Muscle layer of duodenum (tissue), 2 donors: Measurements from ENCODE around the gene ADGRB2.
A peak's percentile ranks its signal among the peaks of the same experiment; 100 is the strongest.

Experiments used
- H3K27ac ChIP-seq: one replicate; pipeline ENCODE4 v1.7.0; 2013; ENCODE audit warnings: mild to moderate bottlenecking, low read length
- H3K27me3 ChIP-seq: one replicate; pipeline ENCODE4 v1.7.0; 2013; ENCODE audit warnings: low read depth, mild to moderate bottlenecking, control low read depth, low read length
- H3K36me3 ChIP-seq, 2 donors: one replicate each; pipeline ENCODE4 v1.7.0; 2013; ENCODE audit warnings: low read length in 2 of 2, control low read depth in 1 of 2, mild to moderate bottlenecking in 1 of 2; ENCODE audit not compliant: insufficient read depth in 2 of 2, control insufficient read depth in 1 of 2
- H3K4me1 ChIP-seq, 2 donors: one replicate each; pipeline ENCODE4 v1.7.0; 2013; ENCODE audit warnings: low read length in 2 of 2, mild to moderate bottlenecking in 2 of 2, control low read depth in 1 of 2, moderate library complexity in 1 of 2; ENCODE audit not compliant: insufficient read depth in 2 of 2, control insufficient read depth in 1 of 2
- H3K4me3 ChIP-seq, 2 donors: one replicate each; pipeline ENCODE4 v1.7.0; 2013; ENCODE audit warnings: low read length in 2 of 2, low read depth in 1 of 2, mild to moderate bottlenecking in 1 of 2
- H3K9me3 ChIP-seq, 2 donors: one replicate each; pipeline ENCODE4 v1.7.0; 2013; ENCODE audit warnings: low read length in 2 of 2, control low read depth in 1 of 2, mild to moderate bottlenecking in 1 of 2; ENCODE audit not compliant: control insufficient read depth in 1 of 2
- donor health status: healthy.

ADGRB2 gene

GRCh38 chr1:31779687-31780086, 15.5 kb upstream of the ADGRB2 start:
- Histone ChIP-seq H3K9me3 (no peaks in the 10 kb centered on the region), H3K4me3 (no peak overlapping the region), H3K27me3 (peaks cover 7% of the 10 kb centered on the region), H3K36me3 (no peaks in the 10 kb centered on the region), H3K4me1 (peaks cover 0 to 12% of the 10 kb centered on the region in 2 donors), H3K27ac (no peak overlapping the region)

GRCh38 chr1:31778763-31779488, 14.8 kb upstream of the ADGRB2 start:
- H3K36me3 ChIP-seq, result no peaks in the 10 kb centered on the region
- H3K4me3 ChIP-seq, result no peak overlapping the region
- H3K4me1 ChIP-seq, result peaks cover 0 to 12% of the 10 kb centered on the region in 2 donors
- peaks cover 14% of the 10 kb centered on the region for H3K27me3 ChIP-seq
- no peaks in the 10 kb centered on the region for H3K9me3 ChIP-seq
- H3K27ac ChIP-seq, result no peak overlapping the region

DNA sequence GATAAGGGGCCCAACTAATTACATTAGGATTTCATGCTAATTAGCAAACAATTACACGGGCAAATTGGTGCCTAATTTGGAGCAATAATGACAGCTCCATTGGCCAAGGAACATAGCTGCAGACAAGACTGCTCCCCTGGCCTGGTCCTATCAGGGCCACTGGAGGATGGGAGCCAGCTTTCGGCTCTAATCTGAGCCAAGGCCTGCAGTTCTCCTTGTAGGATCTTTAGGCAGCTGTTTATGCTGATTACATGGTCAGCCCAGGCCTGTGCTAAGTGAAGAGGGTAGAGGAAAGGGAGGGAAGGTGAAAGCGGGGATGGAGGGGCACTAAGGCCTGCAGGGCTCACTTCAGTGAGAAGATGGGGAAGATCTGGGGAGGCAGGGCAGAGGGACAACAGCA, 12.4 kb upstream of the ADGRB2 start:
- Histone ChIP-seq H3K9me3 (no peaks in the 10 kb centered on the region), H3K27me3 (peaks cover 37% of the 10 kb centered on the region), H3K27ac (no peak overlapping the region), H3K36me3 (no peaks in the 10 kb centered on the region), H3K4me1 (peaks cover 0 to 23% of the 10 kb centered on the region in 2 donors), H3K4me3 (no peak overlapping the region)

DNA sequence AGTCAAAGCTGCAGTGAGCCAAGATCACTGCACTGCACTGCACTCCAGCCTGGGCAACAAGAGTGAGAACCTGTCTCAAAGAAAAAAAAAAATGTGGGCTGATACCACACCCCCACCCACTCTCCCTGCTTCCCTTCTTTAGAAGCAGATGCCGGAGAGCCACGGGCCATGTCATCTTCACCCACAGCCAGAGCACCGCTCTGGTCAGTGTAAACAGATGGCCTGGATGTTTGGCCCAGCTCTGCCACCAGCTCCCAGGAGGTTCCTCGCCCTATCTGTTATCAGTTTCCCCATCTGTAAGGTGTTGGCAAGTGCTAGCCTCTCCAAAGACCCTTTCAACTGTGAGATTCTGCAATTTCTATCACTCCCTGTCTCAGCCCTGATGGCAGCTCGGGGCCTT, 11.9 kb upstream of the ADGRB2 start:
- Histone ChIP-seq H3K27me3 (peaks cover 42% of the 10 kb centered on the region), H3K27ac (no peak overlapping the region), H3K4me1 (peaks cover 0 to 18% of the 10 kb centered on the region in 2 donors), H3K36me3 (no peaks in the 10 kb centered on the region), H3K9me3 (no peaks in the 10 kb centered on the region), H3K4me3 (no peak overlapping the region)

DNA sequence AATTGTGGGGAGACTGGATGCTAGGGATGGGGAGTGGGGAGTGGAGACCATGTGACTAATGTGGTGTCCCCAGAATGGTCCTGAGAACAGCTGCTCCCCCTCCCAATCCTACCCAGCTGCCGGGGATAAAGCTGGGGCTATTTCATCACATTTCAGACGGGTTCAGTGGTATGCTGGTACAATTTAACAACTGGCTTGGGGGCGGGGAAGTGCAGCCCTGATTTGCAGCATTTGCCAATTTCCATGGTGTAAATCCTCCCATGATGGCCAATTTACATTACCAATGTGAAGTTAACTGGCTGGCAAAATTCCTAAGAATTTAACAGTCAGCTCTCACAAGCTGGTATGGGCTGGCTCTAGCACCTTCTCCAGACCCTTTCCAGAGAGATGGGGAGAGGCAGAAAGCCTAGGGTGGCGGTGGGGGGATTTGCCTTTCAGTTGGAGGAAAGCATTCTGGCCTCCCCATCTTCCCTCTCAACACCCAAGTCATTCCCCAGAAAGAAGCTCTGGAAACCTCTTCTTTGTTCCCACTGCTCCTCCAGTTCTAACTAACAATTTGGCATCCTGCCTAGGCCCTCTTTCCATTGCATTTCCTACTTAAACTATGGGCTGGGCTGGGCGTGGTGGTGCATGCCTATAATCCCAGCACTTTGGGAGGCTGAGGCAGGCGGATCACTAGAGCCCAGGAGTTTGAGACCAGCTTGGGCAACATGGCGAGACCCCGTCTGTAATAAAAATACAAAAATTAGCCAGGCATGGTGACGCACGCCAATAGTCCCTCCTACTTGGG, 11.3 kb upstream of the ADGRB2 start:
- H3K27ac ChIP-seq, result no peak overlapping the region
- H3K4me3 ChIP-seq, result no peak overlapping the region
- H3K36me3 ChIP-seq, result no peaks in the 10 kb centered on the region
- H3K27me3 ChIP-seq, result peaks cover 42% of the 10 kb centered on the region
- H3K9me3 ChIP-seq, result no peaks in the 10 kb centered on the region
- peaks cover 0 to 17% of the 10 kb centered on the region in 2 donors for H3K4me1 ChIP-seq

DNA sequence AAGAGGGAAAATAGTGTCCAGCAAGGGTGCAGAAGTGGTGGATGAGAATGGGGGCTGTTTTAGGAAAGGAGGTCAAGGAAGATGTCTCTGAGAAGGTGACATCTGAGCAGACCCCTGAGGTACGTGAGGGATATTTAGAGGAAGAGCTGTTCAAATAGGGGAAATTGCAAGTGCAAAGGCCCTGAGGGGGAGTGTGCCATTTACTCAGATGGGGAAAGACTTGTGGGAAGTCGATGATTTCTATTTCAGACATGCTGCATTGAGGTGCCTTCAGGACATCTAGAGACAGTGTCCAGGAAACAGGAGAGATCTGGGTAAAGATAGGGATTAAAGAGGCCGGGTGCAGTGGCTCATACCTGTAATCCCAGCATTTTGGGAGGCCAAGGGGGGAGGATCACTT, 10.4 kb upstream of the ADGRB2 start:
- Histone ChIP-seq H3K27ac (no peak overlapping the region), H3K4me1 (peaks cover 0 to 21% of the 10 kb centered on the region in 2 donors), H3K9me3 (no peaks in the 10 kb centered on the region), H3K4me3 (no peak overlapping the region), H3K36me3 (no peaks in the 10 kb centered on the region), H3K27me3 (peaks cover 42% of the 10 kb centered on the region)

GRCh38 chr1:31773861-31774260, 9.7 kb upstream of the ADGRB2 start:
- peaks cover 0 to 22% of the 10 kb centered on the region in 2 donors for H3K4me1 ChIP-seq
- no peaks in the 10 kb centered on the region for H3K9me3 ChIP-seq
- H3K27ac ChIP-seq, result no peak overlapping the region
- no peak overlapping the region for H3K4me3 ChIP-seq
- H3K36me3 ChIP-seq, result no peaks in the 10 kb centered on the region
- peaks cover 42% of the 10 kb centered on the region for H3K27me3 ChIP-seq

DNA sequence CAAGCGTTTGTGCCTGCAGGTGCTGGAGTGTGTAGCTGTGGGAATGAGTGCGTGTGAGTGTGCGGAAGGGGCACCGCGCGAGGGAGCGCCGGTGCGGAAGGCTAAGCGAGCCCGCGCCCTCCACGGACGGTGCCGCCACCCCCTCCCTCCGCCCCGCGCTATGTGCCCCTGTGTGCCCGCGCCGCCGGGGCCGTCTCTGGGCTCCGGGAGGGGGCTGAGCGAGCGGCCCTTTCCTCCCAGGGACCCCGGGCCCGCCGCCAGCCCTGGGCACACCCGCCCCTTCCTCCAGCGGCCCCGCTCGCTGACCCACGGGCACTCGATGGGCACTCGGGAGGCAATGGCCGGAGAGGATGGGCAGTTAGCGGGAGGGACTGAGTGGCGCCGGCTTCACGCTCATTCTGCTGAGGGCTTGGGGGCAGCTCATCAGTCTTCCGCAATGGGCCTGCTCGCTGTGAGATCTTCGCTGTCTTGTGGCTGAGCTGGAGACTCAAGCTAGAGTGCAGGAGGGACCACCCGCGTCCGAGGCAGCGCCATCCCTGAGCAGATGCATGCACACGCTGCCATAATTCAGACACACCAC, 8.6 kb upstream of the ADGRB2 start:
- peak overlapping the region; percentile 9 to 38 for H3K4me3 ChIP-seq
- no peak overlapping the region for H3K27ac ChIP-seq
- H3K36me3 ChIP-seq, result no peaks in the 10 kb centered on the region
- no peaks in the 10 kb centered on the region for H3K9me3 ChIP-seq
- peaks cover 42% of the 10 kb centered on the region for H3K27me3 ChIP-seq
- H3K4me1 ChIP-seq, result peaks cover 0 to 22% of the 10 kb centered on the region in 2 donors

DNA sequence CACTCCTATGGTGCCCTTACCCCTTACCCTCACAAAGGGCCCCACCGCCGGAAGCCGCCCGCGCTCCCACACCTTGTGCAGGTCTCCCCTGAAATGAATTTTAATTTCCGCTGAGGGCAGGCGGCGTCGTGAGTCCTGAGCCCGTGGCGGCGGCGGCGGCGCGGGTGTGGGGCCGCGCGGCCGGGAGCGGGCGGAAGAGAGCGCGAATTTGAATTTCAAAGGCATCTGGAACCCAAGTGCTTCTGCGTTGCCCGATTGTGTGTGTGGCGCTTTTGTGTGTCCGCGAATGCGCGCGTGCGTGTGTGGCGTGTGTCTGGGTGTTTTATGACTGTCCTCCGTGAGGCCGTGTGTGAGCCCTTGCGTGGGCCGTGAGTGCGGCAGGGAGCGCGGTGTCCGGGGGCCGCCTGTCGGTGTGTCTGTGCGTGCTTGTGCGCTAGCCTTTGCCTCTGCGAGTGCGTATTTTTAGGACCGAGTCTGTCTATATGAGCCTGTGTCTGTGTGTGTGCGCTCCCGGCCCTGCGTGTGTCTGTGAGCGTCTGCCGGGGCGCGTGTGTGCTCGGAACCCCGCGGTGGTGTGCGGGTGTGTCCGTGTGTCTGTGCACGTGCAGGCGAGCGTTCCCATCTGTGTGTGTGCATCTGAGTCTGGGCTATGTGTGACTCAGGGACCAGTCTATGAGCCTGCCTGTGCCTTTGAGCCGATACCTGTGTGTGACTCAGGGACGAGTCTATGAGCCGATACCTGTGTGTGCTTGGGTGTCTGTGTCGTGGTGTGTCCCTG, 7.9 kb upstream of the ADGRB2 start:
- H3K4me1 ChIP-seq, result peaks cover 0 to 22% of the 10 kb centered on the region in 2 donors
- H3K36me3 ChIP-seq, result no peaks in the 10 kb centered on the region
- H3K27me3 ChIP-seq, result peaks cover 42% of the 10 kb centered on the region
- H3K27ac ChIP-seq, result no peak overlapping the region
- H3K4me3 ChIP-seq, result peak overlapping the region; percentile 9 to 38
- H3K9me3 ChIP-seq, result no peaks in the 10 kb centered on the region

- H3K27ac ChIP-seq, result no peak overlapping the region
- peaks cover under 1 to 25% of the 10 kb centered on the region in 2 donors for H3K4me1 ChIP-seq
- peaks cover 44% of the 10 kb centered on the region for H3K27me3 ChIP-seq
- no peaks in the 10 kb centered on the region for H3K9me3 ChIP-seq
- H3K4me3 ChIP-seq, result no peak overlapping the region
- H3K36me3 ChIP-seq, result no peaks in the 10 kb centered on the region
Measured at GRCh38 chr1:31769720-31770390, 5.7 kb upstream of the ADGRB2 start.
